Cardiac muscle cell (in vitro differentiated cells and primary cell): ENCODE results near the gene RASSF7. TPM values are rescaled to one million over a fixed set of nuclear protein-coding genes. Genes with fewer than 3 reads are reported as not detected.
A peak's percentile ranks its signal among the peaks of the same experiment; 100 is the strongest.

Experiments
- DNase-seq, 2 donors: peaks; one replicate each; pipeline versions ENCODE4 v3.0.0 to v3.0.0-alpha.2; 2010 to 2017; ENCODE audit warnings: low read depth in 1 of 2, low spot score in 1 of 2
- H3K27ac ChIP-seq: fragments of 200-600 bp; sonication (generic); 2 replicates; pipeline ENCODE4 v1.5.1; 2016
- H3K27me3 ChIP-seq: fragments of 200-600 bp; sonication (generic); 2 replicates; pipeline ENCODE4 v1.6.0; 2016; ENCODE audit warnings: control low read depth
- H3K36me3 ChIP-seq: fragments of 200-600 bp; sonication (generic); 2 replicates; pipeline ENCODE4 v1.5.1; 2016; ENCODE audit warnings: control low read depth
- H3K4me1 ChIP-seq: fragments of 200-600 bp; sonication (generic); 2 replicates; pipeline ENCODE4 v1.8.1; 2017; ENCODE audit warnings: low read depth, mild to moderate bottlenecking, mixed run types
- H3K4me3 ChIP-seq: fragments of 200-600 bp; sonication (generic); 2 replicates; pipeline ENCODE4 v1.5.1; 2016; ENCODE audit warnings: mild to moderate bottlenecking
- H3K9me3 ChIP-seq: fragments of 200-600 bp; sonication (generic); 2 replicates; pipeline ENCODE4 v1.5.1; 2017; ENCODE audit warnings: low read depth, mild to moderate bottlenecking, control low read depth
- CTCF ChIP-seq: IDR thresholded peaks from 2 replicates; pipeline ENCODE4 v1.5.1; 2012; ENCODE audit warnings: low read depth, mild to moderate bottlenecking, low read length
- polyA plus RNA-seq: library from polyadenylated mRNA; unstranded; fragments of >200 nt; fragmentation: Nextera tagmentation; extraction: Ambion mirVana; gene quantifications from 2 replicates; pipeline ENCODE4 v1.2.1, GENCODE V29; 2016
- total RNA-seq: library from RNA; depleted of rRNA; stranded (reverse); fragments of >200 nt; gene quantifications from 2 replicates; pipeline ENCODE4 v1.2.3, GENCODE V29; 2016

The RASSF7 gene
- total and polyA plus RNA-seq, 2 experiments from 2014 or later = 49.5 to 66.7 TPM

GRCh38 chr11:612961-613300 is 52.2 kb downstream of the RASSF7 start:
- H3K9me3 ChIP-seq = no peaks in the 10 kb centered on the region
- no peak for TF ChIP-seq CTCF

GRCh38 chr11:613369-613968 is 52.7 kb downstream of the RASSF7 start:
- Histone ChIP-seq H3K4me3 (no peak overlapping the region), H3K27ac (no peak overlapping the region)

More at GRCh38 chr11:612961-613300, 52.2 kb downstream of the RASSF7 start:
- no peak for DNase-seq
- Histone ChIP-seq H3K4me3 (no peak overlapping the region), H3K27me3 (no peaks in the 10 kb centered on the region), H3K27ac (no peak overlapping the region), H3K36me3 (peaks cover 42% of the 10 kb centered on the region), H3K4me1 (peaks cover 15% of the 10 kb centered on the region)

More at GRCh38 chr11:613369-613968, 52.7 kb downstream of the RASSF7 start:
- H3K9me3 ChIP-seq = no peaks in the 10 kb centered on the region
- peaks cover 39% of the 10 kb centered on the region for H3K36me3 ChIP-seq
- H3K4me1 ChIP-seq = peaks cover 15% of the 10 kb centered on the region
- peak; percentile 55 to 80 for DNase-seq
- no peaks in the 10 kb centered on the region for H3K27me3 ChIP-seq
- no peak for TF ChIP-seq CTCF

Other genes with a start within 250 kb of the RASSF7 start
- gene IFITM1, start 246.9 kb upstream of the RASSF7 start, total RNA-seq = 47.2 and 68.9 TPM in 2 replicates
- 74.3 and 154 TPM in 2 replicates for gene IFITM1, start 246.9 kb upstream of the RASSF7 start, polyA plus RNA-seq
- 108 and 137 TPM in 2 replicates for gene IFITM3, start 240.1 kb upstream of the RASSF7 start, total RNA-seq
- 498 and 585 TPM in 2 replicates for gene IFITM3, start 240.1 kb upstream of the RASSF7 start, polyA plus RNA-seq
- gene B4GALNT4, start 191.5 kb upstream of the RASSF7 start, total RNA-seq = 77.4 and 94.4 TPM in 2 replicates
- 35.8 and 44.1 TPM in 2 replicates for gene B4GALNT4, start 191.5 kb upstream of the RASSF7 start, polyA plus RNA-seq
- gene PKP3, start 166.8 kb upstream of the RASSF7 start, total RNA-seq = 0.09 and 0.70 TPM in 2 replicates
- gene PKP3, start 166.8 kb upstream of the RASSF7 start, polyA plus RNA-seq = 0.57 TPM in 1 of 2 replicates, not detected in the other
- 45.6 and 69.5 TPM in 2 replicates for gene SIGIRR, start 146.0 kb upstream of the RASSF7 start, total RNA-seq
- gene SIGIRR, start 146.0 kb upstream of the RASSF7 start, polyA plus RNA-seq = 35.7 and 46.8 TPM in 2 replicates
- 0.51 TPM in 1 of 2 replicates, not detected in the other for gene ANO9, start 119.0 kb upstream of the RASSF7 start, total RNA-seq
- 0.23 and 1.2 TPM in 2 replicates for gene ANO9, start 119.0 kb upstream of the RASSF7 start, polyA plus RNA-seq
- 178 and 202 TPM in 2 replicates for gene PTDSS2, start 110.7 kb upstream of the RASSF7 start, total RNA-seq
- 69.6 and 83.1 TPM in 2 replicates for gene PTDSS2, start 110.7 kb upstream of the RASSF7 start, polyA plus RNA-seq
- gene RNH1, start 53.7 kb upstream of the RASSF7 start, total RNA-seq = 149 and 186 TPM in 2 replicates
- 157 and 176 TPM in 2 replicates for gene RNH1, start 53.7 kb upstream of the RASSF7 start, polyA plus RNA-seq
- gene HRAS, start 25.4 kb upstream of the RASSF7 start, total RNA-seq = 49.6 and 63.1 TPM in 2 replicates
- gene HRAS, start 25.4 kb upstream of the RASSF7 start, polyA plus RNA-seq = 60.0 and 97.8 TPM in 2 replicates
- 2.6 and 4.5 TPM in 2 replicates for gene LRRC56, start 23.4 kb upstream of the RASSF7 start, total RNA-seq
- 2.5 and 3.4 TPM in 2 replicates for gene LRRC56, start 23.4 kb upstream of the RASSF7 start, polyA plus RNA-seq
- gene LMNTD2, start 232 bp upstream of the RASSF7 start, total RNA-seq = 12.3 and 21.1 TPM in 2 replicates
- 18.4 and 18.8 TPM in 2 replicates for gene LMNTD2, start 232 bp upstream of the RASSF7 start, polyA plus RNA-seq
- 36.4 and 48.0 TPM in 2 replicates for gene PHRF1, start 15.5 kb downstream of the RASSF7 start, total RNA-seq
- gene PHRF1, start 15.5 kb downstream of the RASSF7 start, polyA plus RNA-seq = 17.8 and 22.8 TPM in 2 replicates
- gene IRF7, start 55.0 kb downstream of the RASSF7 start, total RNA-seq = 17.7 and 24.7 TPM in 2 replicates
- gene IRF7, start 55.0 kb downstream of the RASSF7 start, polyA plus RNA-seq = 13.0 and 17.0 TPM in 2 replicates
- gene CDHR5, start 64.0 kb downstream of the RASSF7 start, total RNA-seq = 0.18 TPM in 1 of 2 replicates, not detected in the other
- gene CDHR5, start 64.0 kb downstream of the RASSF7 start, polyA plus RNA-seq = 0.27 and 0.60 TPM in 2 replicates
- gene SCT, start 66.2 kb downstream of the RASSF7 start, total RNA-seq = 4.3 and 4.4 TPM in 2 replicates
- gene SCT, start 66.2 kb downstream of the RASSF7 start, polyA plus RNA-seq = 8.9 and 18.8 TPM in 2 replicates
- gene DRD4, start 76.3 kb downstream of the RASSF7 start, total RNA-seq = 0.60 and 1.2 TPM in 2 replicates
- 0.75 and 2.2 TPM in 2 replicates for gene DRD4, start 76.3 kb downstream of the RASSF7 start, polyA plus RNA-seq
- 80.0 and 90.0 TPM in 2 replicates for gene DEAF1, start 134.3 kb downstream of the RASSF7 start, total RNA-seq
- gene DEAF1, start 134.3 kb downstream of the RASSF7 start, polyA plus RNA-seq = 88.6 and 124 TPM in 2 replicates
- 53.4 and 70.5 TPM in 2 replicates for gene TMEM80, start 134.8 kb downstream of the RASSF7 start, total RNA-seq
- 72.3 and 93.5 TPM in 2 replicates for gene TMEM80, start 134.8 kb downstream of the RASSF7 start, polyA plus RNA-seq
- 18.9 and 22.6 TPM in 2 replicates for gene EPS8L2, start 145.3 kb downstream of the RASSF7 start, total RNA-seq
- 25.7 and 27.4 TPM in 2 replicates for gene EPS8L2, start 145.3 kb downstream of the RASSF7 start, polyA plus RNA-seq
- 144 and 158 TPM in 2 replicates for gene TALDO1, start 186.5 kb downstream of the RASSF7 start, total RNA-seq
- 163 and 174 TPM in 2 replicates for gene TALDO1, start 186.5 kb downstream of the RASSF7 start, polyA plus RNA-seq
- gene GATD1, start 216.5 kb downstream of the RASSF7 start, total RNA-seq = 62.2 and 64.1 TPM in 2 replicates
- 27.9 and 60.4 TPM in 2 replicates for gene GATD1, start 216.5 kb downstream of the RASSF7 start, polyA plus RNA-seq
- gene CEND1, start 229.1 kb downstream of the RASSF7 start, total RNA-seq = 1.6 and 7.6 TPM in 2 replicates
- 1.7 and 8.2 TPM in 2 replicates for gene CEND1, start 229.1 kb downstream of the RASSF7 start, polyA plus RNA-seq
- 17.6 and 34.7 TPM in 2 replicates for gene SLC25A22, start 237.3 kb downstream of the RASSF7 start, total RNA-seq
- gene SLC25A22, start 237.3 kb downstream of the RASSF7 start, polyA plus RNA-seq = 18.9 and 21.2 TPM in 2 replicates
- gene PIDD1, start 244.3 kb downstream of the RASSF7 start, total RNA-seq = 24.0 and 36.8 TPM in 2 replicates
- 33.4 and 40.2 TPM in 2 replicates for gene PIDD1, start 244.3 kb downstream of the RASSF7 start, polyA plus RNA-seq
- gene RPLP2, start 249.0 kb downstream of the RASSF7 start, total RNA-seq = 523 and 1,109 TPM in 2 replicates
- 496 and 502 TPM in 2 replicates for gene RPLP2, start 249.0 kb downstream of the RASSF7 start, polyA plus RNA-seq